ENCODE results near the gene GIPC2. TPM values are rescaled to one million over a fixed set of nuclear protein-coding genes. Genes with fewer than 3 reads are reported as not detected.
"Not testable (repeated sequence)": the region's sequence is repeated elsewhere in the genome, so short reads cannot be mapped to it uniquely, and the experiment has no call there.

Gene GIPC2
- total RNA-seq (1 to 10 TPM; 1.3 to 1.8 (median 1.7) TPM), polyA plus RNA-seq (1.5 TPM)
- long read RNA-seq, donor 1, partial matches to known transcripts: 0 of 10 reads
- long read RNA-seq, donor 1, other reads (novel, unspliced or antisense): 7 of 10 reads
- long read RNA-seq, donor 2, partial matches to known transcripts: 0 of 1 reads
- long read RNA-seq, donor 2, other reads (novel, unspliced or antisense): 1 of 1 reads
- long read RNA-seq, donor 3, partial matches to known transcripts: 0 of 13 reads
- long read RNA-seq, donor 3, other reads (novel, unspliced or antisense): 12 of 13 reads
- long read RNA-seq, donor 4, partial matches to known transcripts: 0 of 3 reads
- long read RNA-seq, donor 4, other reads (novel, unspliced or antisense): 2 of 3 reads

DNA sequence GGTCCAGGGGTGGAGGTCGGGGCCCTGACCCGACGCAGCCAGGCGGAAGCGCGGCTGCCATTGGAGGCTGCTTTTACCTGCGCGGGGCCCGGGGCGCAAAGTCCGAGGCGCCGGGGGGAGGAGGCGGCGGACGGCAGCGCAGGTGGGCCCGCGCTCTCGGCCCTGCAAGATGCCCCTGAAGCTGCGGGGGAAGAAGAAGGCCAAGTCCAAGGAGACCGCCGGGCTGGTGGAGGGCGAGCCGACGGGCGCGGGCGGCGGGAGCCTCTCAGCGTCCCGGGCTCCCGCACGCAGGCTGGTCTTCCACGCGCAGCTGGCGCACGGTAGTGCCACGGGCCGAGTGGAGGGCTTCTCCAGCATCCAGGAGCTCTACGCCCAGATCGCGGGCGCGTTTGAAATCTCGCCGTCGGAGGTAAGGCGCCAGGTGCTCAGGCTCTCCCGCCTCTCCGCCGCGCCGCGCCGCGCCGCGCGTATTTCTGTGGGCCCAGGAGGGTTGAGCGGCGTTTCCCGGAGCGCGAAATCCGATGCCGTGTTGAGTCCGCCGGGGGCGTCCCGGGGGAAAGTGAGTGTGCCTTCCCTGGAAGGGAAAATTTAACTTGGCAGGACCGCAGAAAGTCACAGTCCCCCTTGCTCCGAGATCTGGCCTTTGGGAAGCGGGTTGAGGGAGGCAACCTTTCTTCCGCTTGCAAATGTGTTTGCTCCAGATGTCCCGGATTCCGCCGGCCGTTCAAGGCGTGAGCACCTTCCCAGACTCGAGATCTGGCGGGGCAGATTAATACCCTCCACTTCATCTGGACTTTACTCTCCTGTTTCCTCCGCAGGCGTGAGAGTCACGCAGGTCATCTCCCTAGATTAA, at the start of gene GIPC2:
Gene GIPC2 (plus strand): TSS at position 41 of the 853 bp plus-strand sequence. CDS start 129 bp downstream, at position 170.
- H3K27me3 ChIP-seq (ENCODE audit: control insufficient read depth, insufficient read depth): no peaks in the 10 kb centered on the region
- H3K4me1 ChIP-seq (ENCODE audit: control insufficient read depth, insufficient read depth, low read length): no peaks in the 10 kb centered on the region
- peak within 1 kb of the TSS; percentile 83 for H3K4me3 ChIP-seq (ENCODE audit: low read length)
- DNase-seq (peak; percentile 41 to 80 (median 72)), ATAC-seq (peak; percentile 69 to 81)
- H3K9me3 ChIP-seq (ENCODE audit: control insufficient read depth, low read length): no peaks in the 10 kb centered on the region
- WGBS: 1% methylated on average over 85 of the region's 85 CpGs
- intact Hi-C loops (cut with DNase I): loop anchor here in 2 of 4 donors (5.0 to 10.0 kb wide), 3 partner anchors 39 to 59 kb away; no protein-coding TSS in a partner anchor
- H3K27ac ChIP-seq (ENCODE audit: low read length): peak within 1 kb of the TSS; percentile 59

DNA sequence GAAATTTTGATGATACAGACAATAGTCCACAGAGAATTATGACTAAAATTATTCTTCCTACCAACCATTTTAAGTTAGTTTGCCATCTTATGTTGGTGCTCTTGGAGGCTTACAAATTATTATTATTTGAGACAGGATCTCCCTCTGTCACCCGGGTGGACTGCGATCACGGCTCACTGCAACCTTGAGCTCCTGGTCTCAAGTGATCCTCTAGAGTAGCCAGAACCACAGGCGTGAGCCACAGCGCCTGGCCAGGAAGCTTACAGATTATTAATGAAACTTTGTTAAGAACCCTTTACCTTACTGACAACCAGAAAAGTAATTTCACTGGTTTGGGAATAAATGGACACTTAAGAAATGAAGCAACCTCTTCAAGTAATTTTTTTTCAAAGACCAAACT, 49.0 kb upstream of the GIPC2 start:
- peaks cover 2% of the 10 kb centered on the region for H3K4me1 ChIP-seq (ENCODE audit: control insufficient read depth, insufficient read depth, low read length)
- H3K27me3 ChIP-seq (ENCODE audit: control insufficient read depth, insufficient read depth): no peaks in the 10 kb centered on the region
- H3K9me3 ChIP-seq (ENCODE audit: control insufficient read depth, low read length): no peaks in the 10 kb centered on the region
- ATAC-seq (no peak), DNase-seq (peak in 1 of 3 donors; percentile 16)
- no peak overlapping the region for H3K4me3 ChIP-seq (ENCODE audit: low read length)
- no peak overlapping the region for H3K27ac ChIP-seq (ENCODE audit: low read length)
- 89% methylated on average over 5 of the region's 5 CpGs for WGBS
- intact Hi-C loops (cut with DNase I): no loop called here

DNA sequence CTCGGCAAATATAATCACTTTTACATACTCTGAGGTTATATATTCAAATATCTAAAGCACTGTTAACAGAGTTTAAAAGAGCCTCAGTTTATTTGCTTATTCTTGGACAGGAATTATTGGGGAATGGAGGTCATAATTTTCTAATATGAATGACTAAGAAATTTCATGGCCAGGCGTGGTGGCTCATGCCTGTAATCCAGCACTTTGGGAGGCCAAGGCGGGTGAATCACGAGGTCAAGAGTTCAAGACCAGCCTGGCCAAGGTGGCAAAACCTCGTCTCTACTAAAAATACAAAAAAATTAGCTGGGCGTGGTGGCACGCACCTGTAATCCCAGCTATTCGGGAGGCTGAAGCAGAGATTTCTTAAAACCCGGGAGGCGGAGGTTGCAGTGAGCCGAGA, 45.2 kb upstream of the GIPC2 start:
- WGBS: 95% methylated on average over 11 of the region's 11 CpGs
- H3K4me1 ChIP-seq (ENCODE audit: control insufficient read depth, insufficient read depth, low read length); DNase-seq; H3K9me3 ChIP-seq (ENCODE audit: control insufficient read depth, low read length); H3K27ac ChIP-seq (ENCODE audit: low read length); ATAC-seq; intact Hi-C loops (cut with DNase I); H3K4me3 ChIP-seq (ENCODE audit: low read length); H3K27me3 ChIP-seq (ENCODE audit: control insufficient read depth, insufficient read depth): not testable (repeated sequence)

DNA sequence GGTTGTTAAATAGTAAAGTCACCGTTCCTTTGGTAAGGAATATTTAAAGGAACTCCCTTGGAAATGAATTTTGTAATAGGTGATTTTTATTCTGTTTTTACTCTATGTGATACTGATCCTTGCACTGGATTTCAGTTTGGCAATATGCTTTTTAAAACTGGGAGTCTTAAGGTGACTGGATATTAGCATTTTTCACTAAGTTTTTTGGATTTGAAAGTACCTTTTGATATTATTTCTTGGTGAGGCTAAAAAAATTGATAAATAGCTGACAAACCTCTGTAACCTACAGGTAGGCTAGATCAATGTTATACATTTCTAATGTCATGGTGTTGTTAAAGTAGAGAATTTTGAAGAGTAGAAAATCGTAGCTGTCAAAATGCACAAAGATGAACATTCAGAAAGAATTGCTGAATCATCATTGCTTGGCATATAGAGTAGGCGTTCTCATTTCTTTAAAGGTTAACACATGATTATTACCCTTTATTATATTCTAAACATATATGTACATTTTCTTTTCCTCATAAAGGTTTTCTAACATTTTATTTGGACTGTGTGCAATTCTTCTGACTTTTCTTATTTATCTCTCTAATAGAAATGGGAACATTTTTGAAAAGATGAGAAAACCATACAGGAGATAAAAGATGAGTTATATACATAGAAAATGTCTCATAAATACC, 42.6 kb upstream of the GIPC2 start:
- ATAC-seq (no peak), DNase-seq (no peak)
- WGBS: 27% methylated on average over 3 of the region's 3 CpGs
- intact Hi-C loops (cut with DNase I): no loop called here
- peak overlapping the region; percentile 48 for H3K4me3 ChIP-seq (ENCODE audit: low read length)
- no peak overlapping the region for H3K27ac ChIP-seq (ENCODE audit: low read length)
- H3K9me3 ChIP-seq (ENCODE audit: control insufficient read depth, low read length): no peaks in the 10 kb centered on the region
- H3K4me1 ChIP-seq (ENCODE audit: control insufficient read depth, insufficient read depth, low read length): peaks cover 2% of the 10 kb centered on the region
- H3K27me3 ChIP-seq (ENCODE audit: control insufficient read depth, insufficient read depth): no peaks in the 10 kb centered on the region

DNA sequence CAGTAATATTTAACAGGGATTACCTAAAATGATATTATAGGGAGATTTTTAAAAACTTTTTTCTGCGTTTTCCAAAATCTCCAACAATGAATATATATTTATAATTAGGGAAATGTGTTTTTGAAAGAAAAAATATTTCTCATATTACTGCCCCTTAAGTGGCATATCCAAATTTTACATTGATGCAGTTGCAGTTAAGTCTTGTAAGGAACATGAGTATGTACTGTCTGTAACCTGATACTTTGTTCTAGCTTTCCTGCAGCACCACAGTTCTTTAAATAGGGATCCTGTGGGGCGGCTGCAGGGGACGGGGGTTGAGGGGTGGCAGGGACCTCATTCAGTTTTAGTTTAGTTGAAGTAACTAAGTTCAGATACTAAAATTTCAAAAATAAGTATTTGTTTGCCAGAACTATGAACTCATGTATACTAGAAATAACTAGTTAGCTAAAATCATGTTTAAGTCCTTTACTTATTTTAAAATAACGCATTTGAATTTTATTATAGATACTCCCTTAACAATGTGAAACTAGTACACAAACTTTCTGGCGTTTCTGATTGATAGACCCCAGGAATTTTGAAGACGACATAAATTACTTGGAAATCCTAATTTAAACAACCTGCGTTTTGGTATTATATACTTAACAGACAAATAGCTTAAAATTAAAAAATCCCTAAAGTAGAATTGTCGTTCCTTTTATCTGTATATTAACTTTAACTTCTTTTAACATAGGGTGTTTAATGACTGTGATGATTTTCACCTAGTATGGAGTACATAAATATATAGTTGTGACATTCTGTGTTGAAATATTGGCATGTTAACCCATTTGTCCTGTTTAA, 41.7 kb upstream of the GIPC2 start:
- Histone ChIP-seq H3K27ac (ENCODE audit: low read length) (no peak overlapping the region), H3K9me3 (ENCODE audit: control insufficient read depth, low read length) (no peaks in the 10 kb centered on the region), H3K4me3 (ENCODE audit: low read length) (peak overlapping the region; percentile 100), H3K4me1 (ENCODE audit: control insufficient read depth, insufficient read depth, low read length) (no peaks in the 10 kb centered on the region), H3K27me3 (ENCODE audit: control insufficient read depth, insufficient read depth) (no peaks in the 10 kb centered on the region)
- DNase-seq: peak; percentile 39 to 71 (median 65)
- 4% methylated on average over 8 of the region's 8 CpGs for WGBS
- ATAC-seq: peak; percentile 84 to 88
- intact Hi-C loops (cut with DNase I): no loop called here

- peak within 1 kb of the TSS; percentile 75 for H3K27ac ChIP-seq (ENCODE audit: low read length)
These were observed 40.9 kb upstream of the GIPC2 start, which contains the start of gene DNAJB4 for GRCh38 chr1:78004719-78005447. Gene DNAJB4 (plus strand): TSS chr1:78004939. CDS start chr1:78005111, 172 bp downstream.

DNA sequence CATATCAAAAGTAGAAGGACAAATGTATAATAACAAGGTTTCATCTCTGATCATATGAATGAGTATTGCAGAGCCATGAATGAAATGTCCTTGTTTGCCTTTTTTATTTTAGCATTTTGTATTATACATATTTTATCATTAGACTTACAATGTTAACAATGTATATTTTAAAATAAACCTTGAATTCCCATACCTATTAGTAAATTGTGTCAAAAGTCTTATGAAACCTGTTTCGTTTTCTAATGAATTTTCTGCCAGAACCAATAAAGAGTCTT, 40.4 kb upstream of the GIPC2 start:
- ATAC-seq (no peak), DNase-seq (no peak)
- H3K4me1 ChIP-seq (ENCODE audit: control insufficient read depth, insufficient read depth, low read length): no peaks in the 10 kb centered on the region
- no peaks in the 10 kb centered on the region for H3K27me3 ChIP-seq (ENCODE audit: control insufficient read depth, insufficient read depth)
- H3K9me3 ChIP-seq (ENCODE audit: control insufficient read depth, low read length): no peaks in the 10 kb centered on the region
- peak overlapping the region; percentile 100 for H3K4me3 ChIP-seq (ENCODE audit: low read length)
- intact Hi-C loops (cut with DNase I): loop anchor here in 1 of 4 donors (5.0 kb wide), 1 partner anchor 42 kb away; the partner anchor contains the start of gene GIPC2
- H3K27ac ChIP-seq (ENCODE audit: low read length): no peak overlapping the region
- WGBS: 1% methylated on average over 1 of the region's 1 CpG

More at GRCh38 chr1:78004719-78005447, 40.9 kb upstream of the GIPC2 start, which contains the start of gene DNAJB4:
- WGBS: under 1% methylated on average over 12 of the region's 12 CpGs
- peak; percentile 99 to 100 for ATAC-seq
- intact Hi-C loops (cut with DNase I): loop anchor here in 1 of 4 donors (5.0 kb wide), 1 partner anchor 42 kb away; the partner anchor contains the start of gene GIPC2
- Histone ChIP-seq H3K4me1 (ENCODE audit: control insufficient read depth, insufficient read depth, low read length) (no peaks in the 10 kb centered on the region), H3K9me3 (ENCODE audit: control insufficient read depth, low read length) (no peaks in the 10 kb centered on the region), H3K4me3 (ENCODE audit: low read length) (peak within 1 kb of the TSS; percentile 100), H3K27me3 (ENCODE audit: control insufficient read depth, insufficient read depth) (no peaks in the 10 kb centered on the region)
- peak in 2 of 3 donors; percentile 48 to 58 for DNase-seq

GRCh38 chr1:78005755-78006154, 40.0 kb upstream of the GIPC2 start:
- intact Hi-C loops (cut with DNase I): loop anchor here in 1 of 4 donors (5.0 kb wide), 1 partner anchor 42 kb away; the partner anchor contains the start of gene GIPC2
- Histone ChIP-seq H3K4me1 (ENCODE audit: control insufficient read depth, insufficient read depth, low read length) (no peaks in the 10 kb centered on the region), H3K27me3 (ENCODE audit: control insufficient read depth, insufficient read depth) (no peaks in the 10 kb centered on the region), H3K27ac (ENCODE audit: low read length) (no peak overlapping the region), H3K4me3 (ENCODE audit: low read length) (peak overlapping the region; percentile 100), H3K9me3 (ENCODE audit: control insufficient read depth, low read length) (no peaks in the 10 kb centered on the region)
- WGBS: 3% methylated on average over 1 of the region's 1 CpG
- ATAC-seq (peak; percentile 54 to 58), DNase-seq (no peak)

- no peaks in the 10 kb centered on the region for H3K9me3 ChIP-seq (ENCODE audit: control insufficient read depth, low read length)
- no peaks in the 10 kb centered on the region for H3K4me1 ChIP-seq (ENCODE audit: control insufficient read depth, insufficient read depth, low read length)
- intact Hi-C loops (cut with DNase I): loop anchor here in 1 of 4 donors (5.0 kb wide), 1 partner anchor 41 kb away; the partner anchor contains the start of gene GIPC2
- H3K27me3 ChIP-seq (ENCODE audit: control insufficient read depth, insufficient read depth): no peaks in the 10 kb centered on the region
- ATAC-seq: no peak
- H3K27ac ChIP-seq (ENCODE audit: low read length): no peak overlapping the region
- peak overlapping the region; percentile 100 for H3K4me3 ChIP-seq (ENCODE audit: low read length)
- DNase-seq: no peak
These were observed 39.2 kb upstream of the GIPC2 start for GRCh38 chr1:78006521-78006920.

Data from right cardiac atrium (tissue), 5 donors.